ENCODE measurements around the gene NFIB. TPM values are rescaled to one million over a fixed set of nuclear protein-coding genes. Genes with fewer than 3 reads are reported as not detected.
A peak's percentile ranks its signal among the peaks of the same experiment; 100 is the strongest.

NFIB gene
- total RNA-seq, 1 experiment from 2014 or later: 3.6 TPM

DNA sequence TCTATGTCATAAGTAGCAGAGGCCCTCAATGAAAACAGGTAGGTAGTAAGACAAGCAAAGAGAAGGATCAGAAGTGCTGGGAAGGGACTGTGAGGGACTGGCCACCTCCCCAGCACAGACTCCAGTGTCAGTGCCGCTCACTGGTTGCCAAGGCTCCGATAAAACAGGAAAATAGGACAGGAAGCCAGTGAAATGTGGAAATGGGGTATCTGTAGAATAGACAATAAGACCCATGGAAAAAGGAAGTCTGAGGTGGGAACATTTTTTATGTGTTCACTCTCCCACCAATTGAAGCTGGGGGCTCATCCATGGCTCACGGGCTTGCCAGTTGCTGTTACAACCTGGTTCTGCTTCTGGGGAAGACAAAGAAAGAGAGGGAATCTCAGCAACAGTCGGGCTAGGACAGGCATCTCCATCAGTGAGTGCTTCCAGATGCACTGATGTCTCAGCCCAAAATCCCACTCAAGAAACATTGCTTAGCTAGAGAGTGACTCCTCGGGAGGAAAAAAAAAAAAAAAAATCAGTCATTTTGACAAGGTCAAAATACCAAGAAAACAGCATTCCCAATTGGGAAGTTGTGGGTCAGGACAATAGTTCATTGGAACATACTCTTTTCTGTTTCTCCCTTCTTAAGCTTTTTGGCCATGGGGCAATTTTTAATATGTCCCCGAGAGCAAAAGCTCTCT lies 27.6 kb upstream of the NFIB start:
- Histone ChIP-seq H3K4me2 (ENCODE audit: low read depth, low read length, poor library complexity, severe bottlenecking) (no peak overlapping the region), H3K27me3 (ENCODE audit: low read length) (0 out of 2 replicates have a peak, but pooled peaks cover 2% of the 10 kb centered on the region), H3K79me2 (ENCODE audit: low read length) (no peaks in the 10 kb centered on the region), H3K9me3 (ENCODE audit: low read length) (no peaks in the 10 kb centered on the region), H3K4me3 (ENCODE audit: low read length) (no peak overlapping the region), H2AFZ (ENCODE audit: low read length) (no peak overlapping the region), H4K20me1 (ENCODE audit: insufficient read depth, low read depth, low read length) (no peaks in the 10 kb centered on the region), H3K36me3 (ENCODE audit: insufficient read depth, low read length) (no peaks in the 10 kb centered on the region), H3K9ac (ENCODE audit: low read length) (no peak overlapping the region), H3K4me1 (ENCODE audit: low read length) (no peaks in the 10 kb centered on the region), H3K27ac (ENCODE audit: low read length) (no peak overlapping the region), H3K9me2 (replicated peaks; ENCODE audit: insufficient read depth, low read length) (no peaks in the 10 kb centered on the region)
- no peak for DNase-seq

DNA sequence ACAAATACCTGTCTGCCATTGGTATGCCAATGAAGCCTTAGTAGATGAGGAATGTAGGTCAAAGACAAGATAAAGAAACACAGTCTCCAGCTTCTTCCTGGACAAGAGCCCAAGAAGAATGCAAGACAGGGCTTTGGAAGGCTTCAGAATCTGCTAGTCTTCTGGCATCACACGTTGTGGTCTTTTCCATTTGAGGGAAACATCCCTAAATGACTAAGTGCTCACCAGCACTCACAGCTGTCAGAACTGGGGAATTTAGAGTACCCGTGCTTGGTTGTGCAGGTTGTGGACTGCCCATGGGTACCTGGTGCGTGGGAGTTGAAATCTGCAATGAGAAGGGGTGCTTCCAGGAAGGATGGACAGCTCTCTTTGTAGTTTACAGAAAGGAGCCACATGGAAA lies 27.1 kb upstream of the NFIB start:
- Histone ChIP-seq H3K36me3 (ENCODE audit: insufficient read depth, low read length) (no peaks in the 10 kb centered on the region), H4K20me1 (ENCODE audit: insufficient read depth, low read depth, low read length) (no peaks in the 10 kb centered on the region), H2AFZ (ENCODE audit: low read length) (no peak overlapping the region), H3K4me2 (ENCODE audit: low read depth, low read length, poor library complexity, severe bottlenecking) (no peak overlapping the region), H3K27ac (ENCODE audit: low read length) (no peak overlapping the region), H3K27me3 (ENCODE audit: low read length) (0 out of 2 replicates have a peak, but pooled peaks cover 2% of the 10 kb centered on the region), H3K9me2 (replicated peaks; ENCODE audit: insufficient read depth, low read length) (no peaks in the 10 kb centered on the region), H3K9me3 (ENCODE audit: low read length) (no peaks in the 10 kb centered on the region), H3K79me2 (ENCODE audit: low read length) (no peaks in the 10 kb centered on the region), H3K9ac (ENCODE audit: low read length) (no peak overlapping the region), H3K4me3 (ENCODE audit: low read length) (no peak overlapping the region), H3K4me1 (ENCODE audit: low read length) (peaks cover 4% of the 10 kb centered on the region)
- DNase-seq: no peak

DNA sequence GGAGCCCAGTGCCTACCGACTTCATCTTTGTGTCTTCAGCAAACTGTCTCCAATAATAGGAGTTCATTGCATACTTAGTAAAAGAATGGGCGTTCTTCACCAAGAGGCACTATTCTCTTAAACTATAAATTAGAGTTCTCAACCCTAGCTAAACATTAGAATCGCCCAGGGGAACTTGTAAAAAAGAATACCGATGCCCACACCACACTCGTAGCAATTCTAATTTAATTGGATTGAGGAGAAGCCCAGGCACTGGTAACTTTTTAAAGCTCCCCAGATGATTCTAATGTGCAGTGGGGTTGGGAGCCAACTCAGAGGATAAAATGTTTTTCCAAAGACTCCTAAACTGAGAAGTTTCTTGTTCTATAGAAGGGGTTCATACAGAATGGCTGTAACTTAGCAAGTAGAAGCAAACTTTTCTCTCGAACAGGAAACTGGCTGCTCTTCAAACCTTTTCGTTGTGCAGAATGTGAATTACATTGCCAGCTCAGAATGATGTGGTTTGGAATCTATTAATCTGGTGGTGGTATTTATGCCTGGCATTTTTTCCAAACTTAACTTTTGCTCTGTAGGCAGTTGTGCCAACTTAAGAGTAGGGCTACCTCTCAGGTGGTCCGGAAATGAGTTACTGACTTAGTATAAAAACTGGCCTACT lies 26.4 kb upstream of the NFIB start:
- no peak overlapping the region for H3K27ac ChIP-seq (ENCODE audit: low read length)
- H3K9ac ChIP-seq (ENCODE audit: low read length): no peak overlapping the region
- no peaks in the 10 kb centered on the region for H3K9me2 ChIP-seq (replicated peaks; ENCODE audit: insufficient read depth, low read length)
- H3K4me1 ChIP-seq (ENCODE audit: low read length): peaks cover 6% of the 10 kb centered on the region
- 0 out of 2 replicates have a peak, but pooled peaks cover 2% of the 10 kb centered on the region for H3K27me3 ChIP-seq (ENCODE audit: low read length)
- no peaks in the 10 kb centered on the region for H3K9me3 ChIP-seq (ENCODE audit: low read length)
- H3K4me2 ChIP-seq (ENCODE audit: low read depth, low read length, poor library complexity, severe bottlenecking): no peak overlapping the region
- no peak overlapping the region for H2AFZ ChIP-seq (ENCODE audit: low read length)
- H3K36me3 ChIP-seq (ENCODE audit: insufficient read depth, low read length): no peaks in the 10 kb centered on the region
- H3K79me2 ChIP-seq (ENCODE audit: low read length): no peaks in the 10 kb centered on the region
- no peaks in the 10 kb centered on the region for H4K20me1 ChIP-seq (ENCODE audit: insufficient read depth, low read depth, low read length)
- H3K4me3 ChIP-seq (ENCODE audit: low read length): no peak overlapping the region
- no peak for DNase-seq

GRCh38 chr9:14339746-14340145 lies 25.8 kb upstream of the NFIB start:
- no peak for DNase-seq
- H3K27ac ChIP-seq (ENCODE audit: low read length): no peak overlapping the region
- H3K36me3 ChIP-seq (ENCODE audit: insufficient read depth, low read length): no peaks in the 10 kb centered on the region
- H3K27me3 ChIP-seq (ENCODE audit: low read length): 0 out of 2 replicates have a peak, but pooled peaks cover 2% of the 10 kb centered on the region
- H3K9me3 ChIP-seq (ENCODE audit: low read length): no peaks in the 10 kb centered on the region
- peaks cover 6% of the 10 kb centered on the region for H3K4me1 ChIP-seq (ENCODE audit: low read length)
- no peak overlapping the region for H3K4me3 ChIP-seq (ENCODE audit: low read length)
- H2AFZ ChIP-seq (ENCODE audit: low read length): no peak overlapping the region
- H3K9ac ChIP-seq (ENCODE audit: low read length): no peak overlapping the region
- no peaks in the 10 kb centered on the region for H4K20me1 ChIP-seq (ENCODE audit: insufficient read depth, low read depth, low read length)
- H3K9me2 ChIP-seq (replicated peaks; ENCODE audit: insufficient read depth, low read length): no peaks in the 10 kb centered on the region
- no peak overlapping the region for H3K4me2 ChIP-seq (ENCODE audit: low read depth, low read length, poor library complexity, severe bottlenecking)
- H3K79me2 ChIP-seq (ENCODE audit: low read length): no peaks in the 10 kb centered on the region

GRCh38 chr9:14337615-14338014 lies 23.7 kb upstream of the NFIB start:
- H3K4me1 ChIP-seq (ENCODE audit: low read length): peaks cover 12% of the 10 kb centered on the region
- H3K4me3 ChIP-seq (ENCODE audit: low read length): no peak overlapping the region
- no peak for DNase-seq
- 0 out of 2 replicates have a peak, but pooled peaks cover 2% of the 10 kb centered on the region for H3K27me3 ChIP-seq (ENCODE audit: low read length)
- no peaks in the 10 kb centered on the region for H3K79me2 ChIP-seq (ENCODE audit: low read length)
- H3K36me3 ChIP-seq (ENCODE audit: insufficient read depth, low read length): no peaks in the 10 kb centered on the region
- H2AFZ ChIP-seq (ENCODE audit: low read length): no peak overlapping the region
- no peaks in the 10 kb centered on the region for H3K9me3 ChIP-seq (ENCODE audit: low read length)
- no peak overlapping the region for H3K4me2 ChIP-seq (ENCODE audit: low read depth, low read length, poor library complexity, severe bottlenecking)
- no peaks in the 10 kb centered on the region for H4K20me1 ChIP-seq (ENCODE audit: insufficient read depth, low read depth, low read length)
- no peak overlapping the region for H3K9ac ChIP-seq (ENCODE audit: low read length)
- H3K9me2 ChIP-seq (replicated peaks; ENCODE audit: insufficient read depth, low read length): no peaks in the 10 kb centered on the region
- H3K27ac ChIP-seq (ENCODE audit: low read length): no peak overlapping the region

DNA sequence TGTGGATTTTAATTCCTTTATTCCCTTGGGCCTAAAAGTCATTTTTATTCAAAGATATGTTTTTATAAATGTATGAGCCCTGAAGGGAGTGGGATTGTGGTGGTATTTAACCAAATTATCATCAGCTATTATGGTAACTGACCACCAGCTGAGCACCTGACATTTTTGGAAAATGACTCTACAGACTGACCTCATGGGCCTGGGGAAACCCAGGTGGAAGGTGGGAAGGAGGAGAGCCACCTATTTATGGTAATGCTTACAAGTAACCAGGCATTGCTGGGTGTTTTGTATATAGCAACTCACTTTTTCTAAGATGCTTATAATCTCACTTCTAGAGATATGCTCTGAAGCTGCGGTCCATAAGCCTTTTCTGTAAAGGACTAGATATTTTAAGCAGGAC lies 22.3 kb upstream of the NFIB start:
- no peaks in the 10 kb centered on the region for H3K36me3 ChIP-seq (ENCODE audit: insufficient read depth, low read length)
- 0 out of 2 replicates have a peak, but pooled peaks cover 1% of the 10 kb centered on the region for H3K27me3 ChIP-seq (ENCODE audit: low read length)
- no peak overlapping the region for H3K4me3 ChIP-seq (ENCODE audit: low read length)
- no peaks in the 10 kb centered on the region for H3K9me3 ChIP-seq (ENCODE audit: low read length)
- no peak overlapping the region for H3K4me2 ChIP-seq (ENCODE audit: low read depth, low read length, poor library complexity, severe bottlenecking)
- no peaks in the 10 kb centered on the region for H3K79me2 ChIP-seq (ENCODE audit: low read length)
- H3K27ac ChIP-seq (ENCODE audit: low read length): no peak overlapping the region
- no peaks in the 10 kb centered on the region for H3K9me2 ChIP-seq (replicated peaks; ENCODE audit: insufficient read depth, low read length)
- DNase-seq: no peak
- H2AFZ ChIP-seq (ENCODE audit: low read length): no peak overlapping the region
- H3K4me1 ChIP-seq (ENCODE audit: low read length): peaks cover 12% of the 10 kb centered on the region
- H3K9ac ChIP-seq (ENCODE audit: low read length): no peak overlapping the region
- no peaks in the 10 kb centered on the region for H4K20me1 ChIP-seq (ENCODE audit: insufficient read depth, low read depth, low read length)

DNA sequence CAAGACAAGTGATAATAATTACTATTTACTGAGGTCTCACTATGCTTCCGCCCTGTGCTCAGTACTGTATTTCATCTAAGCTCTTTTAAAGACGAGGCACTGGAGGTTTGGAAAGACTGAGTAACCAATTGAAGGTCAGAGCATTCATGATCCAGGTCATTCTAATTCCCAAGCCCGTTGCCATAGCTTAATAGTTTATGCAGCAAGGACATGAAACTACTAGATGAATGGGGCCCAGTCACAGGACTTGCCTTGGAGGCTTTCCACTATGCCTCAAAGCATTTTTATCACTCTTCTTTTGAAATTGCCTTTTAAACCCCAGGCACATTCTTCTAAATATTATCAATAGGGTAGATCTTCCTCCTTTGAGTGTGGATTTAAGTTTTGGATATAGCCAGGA lies 17.2 kb upstream of the NFIB start:
- H3K4me2 ChIP-seq (ENCODE audit: low read depth, low read length, poor library complexity, severe bottlenecking): no peak overlapping the region

DNA sequence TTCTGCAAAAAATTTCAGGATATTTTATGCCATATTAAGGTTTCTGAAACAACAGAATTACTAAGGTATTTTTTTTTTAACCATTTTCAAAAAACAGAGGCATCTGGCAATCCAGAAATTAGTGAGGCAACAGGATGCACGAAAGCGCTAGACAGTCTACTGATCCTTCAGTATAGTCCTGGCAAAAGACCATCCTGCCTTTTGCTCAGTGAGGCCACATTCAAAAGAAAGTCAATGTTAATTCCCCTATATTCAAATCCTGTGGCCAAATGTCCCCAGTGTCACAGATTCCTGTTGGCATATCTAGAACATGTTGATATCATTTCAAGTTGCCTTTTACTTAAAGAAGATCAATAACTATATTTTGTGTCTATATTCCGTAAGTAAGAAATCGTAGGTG lies 13.1 kb upstream of the NFIB start:
- Histone ChIP-seq H3K4me3 (ENCODE audit: low read length) (no peak overlapping the region), H3K36me3 (ENCODE audit: insufficient read depth, low read length) (no peaks in the 10 kb centered on the region), H4K20me1 (ENCODE audit: insufficient read depth, low read depth, low read length) (no peaks in the 10 kb centered on the region), H3K4me2 (ENCODE audit: low read depth, low read length, poor library complexity, severe bottlenecking) (peak overlapping the region; percentile 45), H2AFZ (ENCODE audit: low read length) (no peak overlapping the region), H3K9me2 (replicated peaks; ENCODE audit: insufficient read depth, low read length) (no peaks in the 10 kb centered on the region), H3K27ac (ENCODE audit: low read length) (peak overlapping the region; percentile 67), H3K9me3 (ENCODE audit: low read length) (no peaks in the 10 kb centered on the region), H3K9ac (ENCODE audit: low read length) (peak overlapping the region; percentile 3; the same call in 1 of the 2 replicates), H3K27me3 (ENCODE audit: low read length) (no peaks in the 10 kb centered on the region), H3K79me2 (ENCODE audit: low read length) (no peaks in the 10 kb centered on the region), H3K4me1 (ENCODE audit: low read length) (peaks cover 48% of the 10 kb centered on the region)
- no peak for DNase-seq

More for the DNA sequence above, 17.2 kb upstream of the NFIB start:
- Histone ChIP-seq H2AFZ (ENCODE audit: low read length) (no peak overlapping the region), H4K20me1 (ENCODE audit: insufficient read depth, low read depth, low read length) (no peaks in the 10 kb centered on the region), H3K27ac (ENCODE audit: low read length) (no peak overlapping the region), H3K27me3 (ENCODE audit: low read length) (no peaks in the 10 kb centered on the region), H3K79me2 (ENCODE audit: low read length) (no peaks in the 10 kb centered on the region), H3K4me1 (ENCODE audit: low read length) (peaks cover 28% of the 10 kb centered on the region), H3K9ac (ENCODE audit: low read length) (no peak overlapping the region), H3K9me2 (replicated peaks; ENCODE audit: insufficient read depth, low read length) (no peaks in the 10 kb centered on the region), H3K4me3 (ENCODE audit: low read length) (no peak overlapping the region), H3K9me3 (ENCODE audit: low read length) (no peaks in the 10 kb centered on the region), H3K36me3 (ENCODE audit: insufficient read depth, low read length) (no peaks in the 10 kb centered on the region)
- DNase-seq: no peak
